Astrocyte (in vitro differentiated cells and primary cell): ENCODE data around the gene PSMC2.
"Not testable (repeated sequence)": the region's sequence is repeated elsewhere in the genome, so short reads cannot be mapped to it uniquely, and the experiment has no call there.

ENCODE experiments used
- CTCF ChIP-seq: IDR thresholded peaks from 2 replicates; pipeline ENCODE4 v1.5.1; 2011; ENCODE audit warnings: low read depth, mild to moderate bottlenecking, inconsistent platforms, low read length, moderate library complexity; ENCODE audit not compliant: insufficient read depth
- EZH2 ChIP-seq: IDR thresholded peaks from 2 replicates; pipeline ENCODE4 v1.6.1; 2012; ENCODE audit warnings: mild to moderate bottlenecking, low read length, inconsistent platforms; ENCODE audit not compliant: insufficient read depth

GRCh38 chr7:103399687-103400086 is 52.2 kb downstream of the PSMC2 start:
- not testable (repeated sequence) for TF ChIP-seq CTCF, EZH2
